ENCODE results near the gene PDE6H. TPM values are rescaled to one million over a fixed set of nuclear protein-coding genes. Genes with fewer than 3 reads are reported as not detected.

PDE6H gene
- not detected for total RNA-seq
- long read RNA-seq, donor 1: 0 reads
- long read RNA-seq, donor 2: 0 reads

DNA sequence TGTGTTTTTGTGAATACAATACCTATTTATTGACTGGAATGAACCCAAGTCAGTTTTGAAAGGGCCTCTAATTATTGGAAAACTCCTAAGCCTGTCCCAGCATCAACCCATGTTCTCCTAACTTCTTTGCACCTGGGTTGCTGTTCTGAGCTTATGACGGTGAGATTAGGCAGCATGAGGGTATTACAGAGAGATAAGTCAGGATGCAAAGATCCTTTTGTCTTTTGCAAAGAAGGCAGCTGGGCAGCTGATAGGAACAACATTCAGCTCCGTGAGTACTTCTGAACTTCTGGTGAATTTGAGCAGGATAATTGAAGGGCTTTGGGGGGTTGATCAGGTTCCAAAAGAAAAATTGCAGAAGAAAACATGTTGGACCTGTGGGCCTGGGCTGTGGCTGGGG lies at the start of gene PDE6H:
TSS of gene PDE6H (plus strand) at position 227 of the 400 bp plus-strand sequence. CDS start 4,971 bp downstream, outside the sequence.
- intact Hi-C loops (cut with DNase I): no loop called here
- DNase-seq (ENCODE audit: low spot score): no peak

DNA sequence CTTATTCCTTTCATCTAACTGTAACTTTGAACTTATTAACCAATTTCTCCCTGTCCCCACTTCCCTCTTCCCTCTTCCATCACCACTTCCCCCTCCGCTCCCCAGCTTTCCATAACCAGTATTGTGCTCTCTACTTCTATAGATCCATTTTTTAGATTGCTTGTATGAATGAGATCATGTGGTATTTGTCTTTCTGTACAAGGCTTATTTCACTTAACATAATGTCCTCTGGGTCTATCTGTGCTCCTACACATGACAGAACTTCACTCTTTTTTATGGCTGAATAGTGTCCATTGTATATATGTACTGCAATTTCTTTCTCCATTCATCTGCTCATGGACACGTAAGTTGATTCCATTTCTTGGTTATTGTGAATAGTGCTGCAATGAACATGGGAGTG lies 48.9 kb upstream of the PDE6H start:
- intact Hi-C loops (cut with DNase I): no loop called here
- no peak for DNase-seq (ENCODE audit: low spot score)

DNA sequence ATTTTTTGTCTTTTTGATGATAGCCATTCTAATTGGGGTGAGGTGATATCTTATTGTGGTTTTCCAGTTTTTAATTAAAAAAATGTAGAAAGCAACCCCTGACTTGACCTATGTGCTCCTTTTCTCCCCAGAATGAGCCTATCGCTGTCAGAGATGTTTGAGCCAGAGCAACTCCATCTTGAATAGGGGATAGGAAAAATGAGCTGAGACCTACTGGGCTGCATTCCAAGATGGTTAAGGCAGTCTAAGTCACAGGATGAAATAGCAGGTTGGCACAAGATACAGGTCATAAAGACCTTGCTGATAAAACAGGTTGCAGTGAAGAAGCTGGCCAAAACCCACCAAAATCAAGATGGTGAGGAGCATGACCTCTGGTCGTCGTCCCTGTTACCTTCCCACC lies 48.3 kb upstream of the PDE6H start:
- DNase-seq (ENCODE audit: low spot score): no peak
- intact Hi-C loops (cut with DNase I): no loop called here

DNA sequence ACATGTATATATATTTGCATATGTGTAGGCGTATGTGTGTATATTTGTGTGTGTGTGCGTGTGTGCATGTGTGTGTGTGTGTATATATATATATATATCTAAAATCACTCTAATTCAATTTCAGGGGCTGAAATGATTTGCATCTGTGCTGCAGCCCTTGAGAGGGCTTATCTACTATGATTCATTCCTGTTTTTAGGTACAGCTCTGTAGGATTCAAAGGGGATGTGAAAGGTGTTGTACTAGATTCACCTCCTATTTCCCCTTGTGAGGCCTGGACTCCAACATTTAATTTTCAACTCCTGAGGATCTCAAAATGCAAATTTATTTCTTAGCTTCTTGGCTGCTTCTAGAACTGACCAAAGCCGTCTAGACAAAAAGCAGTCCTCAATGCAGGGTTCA lies 45.6 kb upstream of the PDE6H start:
- no peak for DNase-seq (ENCODE audit: low spot score)
- intact Hi-C loops (cut with DNase I): no loop called here

DNA sequence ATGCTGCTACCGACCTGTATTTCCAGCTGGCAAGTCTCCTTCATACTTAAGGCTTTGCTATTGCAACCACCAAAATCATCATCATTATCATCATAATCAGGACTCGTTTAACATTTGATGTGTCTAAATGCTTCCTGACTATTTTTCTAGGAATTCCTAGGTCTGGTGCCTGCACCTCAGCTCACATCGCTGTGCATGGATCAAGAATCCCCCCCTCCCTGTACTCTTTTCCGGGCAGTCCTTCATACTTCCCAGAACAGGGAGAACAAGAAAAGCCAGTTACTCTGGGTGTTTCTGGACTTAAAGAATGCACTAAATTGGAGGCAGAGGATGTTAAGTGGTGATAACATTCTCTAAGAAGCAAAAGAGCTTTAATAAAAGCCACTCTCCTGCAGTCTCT lies 43.9 kb upstream of the PDE6H start:
- intact Hi-C loops (cut with DNase I): no loop called here
- DNase-seq (ENCODE audit: low spot score): no peak

DNA sequence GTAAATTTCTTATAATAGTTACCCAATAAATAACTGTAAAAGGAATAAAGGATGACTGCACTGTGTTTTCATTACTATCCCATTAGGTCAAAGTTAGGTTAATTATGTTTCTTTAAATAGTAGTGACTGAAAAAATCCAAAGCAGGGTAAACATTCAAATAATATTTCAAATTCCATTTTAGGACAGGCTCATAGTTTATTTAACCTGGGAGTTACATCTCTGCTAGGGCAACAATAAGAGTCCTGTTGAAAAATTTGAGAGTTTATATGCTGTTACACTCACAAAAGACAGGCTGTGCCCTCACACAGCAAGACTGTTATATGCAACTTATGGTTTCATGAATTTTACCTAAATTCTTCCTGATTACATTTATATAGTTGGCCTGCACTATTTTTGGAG lies 42.5 kb upstream of the PDE6H start:
- no peak for DNase-seq (ENCODE audit: low spot score)
- intact Hi-C loops (cut with DNase I): loop anchor here in 1 of 2 donors (10.0 kb wide), 1 partner anchor 55 kb away; no protein-coding TSS in a partner anchor

DNA sequence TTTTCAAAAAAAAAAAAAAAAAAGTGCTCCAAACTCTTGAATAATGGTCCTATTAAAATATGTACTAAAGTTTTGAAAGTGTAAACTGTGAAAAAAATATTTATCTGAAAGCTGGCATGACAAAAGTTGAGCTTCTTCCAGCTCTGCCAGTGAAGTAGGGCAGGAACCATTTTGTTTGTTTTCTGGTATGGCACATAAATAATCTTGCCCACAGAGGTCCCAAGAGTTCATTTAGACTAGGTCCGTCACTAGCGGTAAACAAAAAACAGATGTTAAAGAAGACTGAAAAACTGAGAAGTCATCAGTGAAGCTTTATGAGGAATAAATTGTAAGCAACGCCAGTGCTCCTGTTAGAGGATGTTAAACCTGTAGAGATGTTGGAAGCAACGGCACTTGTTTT lies 41.5 kb upstream of the PDE6H start:
- intact Hi-C loops (cut with DNase I): loop anchor here in 1 of 2 donors (10.0 kb wide), 1 partner anchor 53 kb away; no protein-coding TSS in a partner anchor
- DNase-seq (ENCODE audit: low spot score): no peak

DNA sequence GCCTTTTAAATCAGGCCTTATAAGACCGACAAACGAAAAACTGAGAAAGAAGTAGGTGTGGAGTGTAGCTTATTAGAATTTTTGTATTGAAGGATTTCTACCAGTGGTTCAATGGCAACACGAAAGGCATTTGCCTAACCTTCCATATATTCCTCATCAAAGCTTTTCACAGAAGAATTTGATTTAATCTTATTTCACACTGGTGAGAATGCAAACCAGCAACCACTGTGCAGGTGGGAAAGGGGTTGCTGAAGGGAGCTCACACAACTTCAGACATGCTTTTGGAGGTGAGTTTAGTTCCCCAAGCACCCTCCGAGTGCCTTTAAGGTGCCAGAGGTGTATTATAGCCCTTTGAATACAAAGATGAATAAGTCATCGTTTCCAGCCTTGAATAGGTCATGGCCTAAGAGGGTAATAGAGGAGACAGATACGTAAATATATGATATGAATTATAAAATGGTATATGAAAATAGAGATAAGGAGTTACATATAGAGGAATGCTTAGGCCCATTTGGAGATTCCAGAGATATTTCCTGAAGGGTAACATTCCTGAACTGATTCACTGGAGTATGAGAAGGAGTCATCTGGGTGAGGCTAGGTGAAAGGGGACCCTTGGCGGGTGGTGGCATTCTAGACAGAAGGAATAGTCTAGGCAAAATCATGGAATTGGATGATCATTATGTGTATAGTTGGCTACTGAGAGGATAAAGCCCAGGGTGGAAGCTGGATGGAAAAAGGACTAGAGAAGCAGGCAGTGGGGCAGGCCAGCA lies 40.9 kb upstream of the PDE6H start:
- no peak for DNase-seq (ENCODE audit: low spot score)
- intact Hi-C loops (cut with DNase I): loop anchor here in 1 of 2 donors (10.0 kb wide), 1 partner anchor 53 kb away; no protein-coding TSS in a partner anchor

DNA sequence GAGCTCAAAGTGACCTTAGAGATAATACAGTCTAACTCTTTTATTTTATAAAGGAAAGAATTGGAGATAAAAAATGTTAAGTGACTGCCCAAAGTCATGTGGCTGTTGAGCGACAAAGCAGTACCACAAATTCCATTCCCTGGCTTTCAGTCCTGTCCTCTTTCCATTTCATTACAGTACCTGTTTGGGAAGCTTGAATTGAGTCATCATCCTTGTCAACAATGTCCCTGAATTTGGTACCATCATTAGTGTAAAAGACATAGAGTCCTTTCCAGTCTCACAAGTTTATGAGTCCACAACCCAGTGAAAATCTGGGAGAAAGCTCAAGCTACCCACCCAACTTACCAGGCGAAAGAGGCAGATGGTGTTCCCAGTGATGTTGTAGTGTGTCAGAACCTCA lies 38.3 kb upstream of the PDE6H start:
- intact Hi-C loops (cut with DNase I): loop anchor here in 1 of 2 donors (10.0 kb wide), 1 partner anchor 50 kb away; no protein-coding TSS in a partner anchor
- DNase-seq (ENCODE audit: low spot score): no peak

DNA sequence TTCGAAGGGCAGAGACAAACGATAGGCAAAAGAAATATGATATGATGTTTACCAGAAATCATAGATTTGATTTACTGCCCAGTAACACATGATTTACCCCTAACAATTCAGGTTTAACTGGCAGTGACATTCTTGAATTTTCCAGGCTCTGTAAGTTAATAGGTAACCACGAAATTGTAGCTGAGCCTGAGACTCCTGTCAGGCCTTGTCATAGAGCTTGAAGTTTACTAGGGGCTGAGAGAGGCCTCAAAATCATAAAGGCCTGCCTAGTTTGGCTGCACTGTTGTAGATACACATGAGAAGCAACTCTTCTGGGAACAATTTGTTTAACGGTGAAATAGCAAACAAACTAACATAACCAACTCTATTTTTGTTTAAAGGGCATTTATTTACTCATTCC lies 37.8 kb upstream of the PDE6H start:
- no peak for DNase-seq (ENCODE audit: low spot score)
- intact Hi-C loops (cut with DNase I): loop anchor here in 1 of 2 donors (10.0 kb wide), 1 partner anchor 50 kb away; no protein-coding TSS in a partner anchor

DNA sequence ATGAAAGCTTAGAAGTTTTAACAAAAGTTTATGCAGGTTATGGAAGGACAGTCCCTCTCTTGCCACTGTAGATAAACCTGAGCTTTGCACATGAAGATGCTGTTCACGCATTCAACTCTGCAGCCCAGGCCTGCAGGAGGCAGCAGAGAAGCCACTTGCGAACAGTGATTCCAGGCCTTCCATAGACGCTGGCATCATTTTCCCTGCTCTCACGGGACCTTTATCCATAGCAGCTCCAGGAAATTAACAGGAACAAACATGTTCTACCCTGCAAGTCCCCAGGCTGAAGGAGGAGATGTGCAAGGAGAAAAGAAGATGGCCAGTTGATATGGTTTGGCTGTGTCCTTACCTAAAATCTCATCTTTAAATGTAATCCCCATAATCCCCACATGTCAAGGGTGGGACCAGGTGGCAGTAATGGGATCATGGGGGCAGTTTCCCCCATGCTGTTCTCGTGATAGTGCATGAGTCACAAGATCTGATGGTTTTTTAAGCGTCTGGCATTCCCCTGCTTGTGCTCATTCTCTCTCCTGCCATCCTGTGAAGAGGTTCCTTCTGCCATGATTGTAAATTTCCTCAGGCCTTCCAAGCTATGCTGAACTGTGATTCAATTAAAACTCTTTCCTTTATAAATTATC lies 36.5 kb upstream of the PDE6H start:
- intact Hi-C loops (cut with DNase I): loop anchor here in 1 of 2 donors (10.0 kb wide), 1 partner anchor 48 kb away; no protein-coding TSS in a partner anchor
- DNase-seq (ENCODE audit: low spot score): no peak

DNA sequence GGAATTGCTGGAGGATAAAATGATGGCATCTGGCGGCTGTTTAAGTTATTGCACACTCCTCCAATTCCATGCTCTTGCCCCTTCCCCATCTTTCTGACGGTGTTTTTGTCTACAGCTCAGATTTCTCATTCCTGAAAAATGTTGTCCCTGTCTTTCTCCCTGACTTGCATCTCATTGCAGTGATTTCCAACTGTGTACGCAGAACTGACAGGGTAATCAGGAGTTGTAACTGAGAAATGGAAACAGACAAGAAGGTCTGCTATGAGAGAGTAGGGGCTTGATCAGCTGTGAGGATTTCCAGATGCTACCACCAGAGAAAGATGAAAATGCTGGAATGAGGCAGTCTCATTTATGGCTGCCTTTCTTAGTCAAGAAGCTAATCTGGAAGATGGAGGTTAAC lies 35.8 kb upstream of the PDE6H start:
- intact Hi-C loops (cut with DNase I): loop anchor here in 1 of 2 donors (10.0 kb wide), 1 partner anchor 48 kb away; no protein-coding TSS in a partner anchor

DNA sequence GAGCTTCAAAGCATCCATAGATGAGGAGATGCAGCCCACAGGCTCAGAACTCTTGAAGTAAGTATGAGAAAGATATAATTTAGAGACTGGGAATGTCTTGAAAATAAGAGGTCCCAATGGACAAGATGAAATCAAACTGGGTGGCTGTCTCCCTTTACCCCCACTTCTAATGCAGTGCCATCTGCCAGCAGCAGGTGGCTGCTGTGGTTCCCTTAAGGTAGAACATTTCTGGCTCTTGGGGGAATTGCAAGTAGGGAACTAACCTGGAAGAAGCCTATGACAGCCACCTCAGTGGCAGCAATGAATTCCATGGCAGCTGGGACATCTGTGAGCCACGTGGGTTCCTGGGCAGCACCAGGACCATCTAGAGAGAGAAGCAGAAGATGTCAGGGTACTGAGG lies 35.2 kb upstream of the PDE6H start:
- intact Hi-C loops (cut with DNase I): loop anchor here in 1 of 2 donors (10.0 kb wide), 1 partner anchor 47 kb away; no protein-coding TSS in a partner anchor
- no peak for DNase-seq (ENCODE audit: low spot score)

More for the DNA sequence above, 35.8 kb upstream of the PDE6H start:
- no peak for DNase-seq (ENCODE audit: low spot score)

DNA sequence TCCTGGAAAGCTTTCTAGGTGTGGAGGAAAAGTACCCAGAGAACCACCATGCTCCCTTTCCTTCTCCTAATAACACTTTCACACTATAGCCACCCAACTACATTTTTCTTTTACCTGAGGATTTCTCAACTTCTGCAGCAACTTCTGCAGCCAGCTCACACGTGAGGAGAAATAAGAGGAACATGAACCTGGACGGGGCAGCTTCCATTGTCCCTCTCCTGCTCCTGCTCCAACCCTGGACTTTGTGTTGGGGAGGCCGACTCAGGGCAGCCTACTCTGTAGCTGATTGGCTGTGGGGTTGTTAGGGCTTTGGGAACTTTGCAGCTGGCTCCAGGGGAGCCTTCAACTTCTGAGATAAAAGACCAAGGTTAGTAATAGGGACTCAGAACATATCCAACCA lies 34.5 kb upstream of the PDE6H start, which contains the start of gene ERP27:
TSS of gene ERP27 (minus strand) at position 237 of the 400 bp plus-strand sequence. CDS start at position 208, 29 bp downstream.
- intact Hi-C loops (cut with DNase I): loop anchor here in 1 of 2 donors (10.0 kb wide), 1 partner anchor 46 kb away; no protein-coding TSS in a partner anchor

DNA sequence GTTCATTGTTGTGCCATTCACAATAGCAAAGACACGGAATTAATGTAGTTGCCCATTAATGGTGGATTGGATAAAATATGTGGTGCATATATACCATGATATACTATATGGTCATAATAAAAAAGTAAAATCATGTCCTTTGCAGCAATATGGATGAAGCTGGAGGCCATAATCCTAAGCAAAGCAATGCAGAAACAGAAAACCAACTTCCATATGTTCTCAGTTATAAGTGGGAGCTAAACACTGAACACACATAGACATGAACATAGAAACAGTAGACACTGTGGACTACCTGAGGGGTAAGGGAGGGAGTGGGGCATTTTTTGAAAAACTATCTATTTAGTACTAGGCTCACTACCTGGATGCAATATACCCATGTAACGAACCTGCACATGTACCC lies 31.5 kb upstream of the PDE6H start:
- intact Hi-C loops (cut with DNase I): no loop called here
- no peak for DNase-seq (ENCODE audit: low spot score)

More for the DNA sequence above, 34.5 kb upstream of the PDE6H start, which contains the start of gene ERP27:
- DNase-seq (ENCODE audit: low spot score): no peak

DNA sequence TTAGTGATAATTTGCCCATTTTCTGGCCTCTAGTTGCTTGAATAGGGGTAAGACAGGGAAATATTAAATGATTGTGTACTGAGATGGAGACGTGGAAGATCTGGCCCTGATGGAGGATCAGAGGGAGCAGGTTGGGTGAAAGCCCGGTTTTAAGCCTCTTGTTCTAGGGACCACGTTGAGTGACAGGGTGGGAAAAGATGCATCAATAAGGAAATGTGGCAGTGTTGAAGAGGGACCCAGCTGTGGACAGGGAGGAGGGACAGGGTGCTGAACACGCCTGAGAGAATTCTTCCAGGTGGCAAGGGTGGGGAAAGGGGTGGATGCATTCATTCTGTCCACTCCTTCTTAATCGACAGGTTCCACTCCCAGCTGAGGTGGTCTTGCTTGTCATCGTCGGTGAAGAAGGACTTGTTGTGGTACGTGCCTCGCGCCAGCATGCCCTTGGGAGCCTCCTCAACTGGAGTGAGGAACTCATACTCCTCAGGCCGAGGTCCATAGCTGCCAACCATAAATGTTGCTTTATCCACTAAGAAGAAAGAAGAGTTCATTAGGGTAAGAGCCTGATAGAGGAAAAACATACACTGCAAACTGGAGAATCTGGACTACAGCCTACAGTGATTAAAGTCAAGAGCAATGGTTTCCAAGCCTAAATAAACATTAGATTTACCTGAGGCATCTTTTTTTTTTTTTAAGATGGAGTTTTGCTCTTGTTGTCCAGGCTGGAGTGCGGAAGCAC lies 30.5 kb upstream of the PDE6H start:
- no peak for DNase-seq (ENCODE audit: low spot score)
- intact Hi-C loops (cut with DNase I): no loop called here

DNA sequence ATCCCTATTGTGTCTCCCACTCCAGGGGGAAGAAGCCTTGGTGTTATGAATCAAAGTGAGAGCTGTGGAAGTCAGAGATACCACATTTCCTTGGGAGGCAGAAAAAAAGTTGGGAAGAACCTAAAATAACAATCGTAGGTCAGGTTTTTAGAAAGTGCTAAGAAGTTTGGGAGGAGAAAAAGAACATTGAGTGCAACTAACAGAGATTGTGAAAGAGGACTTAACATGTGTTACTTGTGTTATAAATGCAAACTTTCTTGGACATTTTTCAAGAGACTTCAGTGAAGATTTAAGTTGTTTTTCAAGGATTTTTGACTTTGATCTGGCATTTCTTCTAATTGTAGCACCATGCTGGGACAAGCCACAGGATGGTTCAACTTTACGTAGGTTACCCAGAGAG lies 26.7 kb upstream of the PDE6H start:
- no peak for DNase-seq (ENCODE audit: low spot score)
- intact Hi-C loops (cut with DNase I): no loop called here

DNA sequence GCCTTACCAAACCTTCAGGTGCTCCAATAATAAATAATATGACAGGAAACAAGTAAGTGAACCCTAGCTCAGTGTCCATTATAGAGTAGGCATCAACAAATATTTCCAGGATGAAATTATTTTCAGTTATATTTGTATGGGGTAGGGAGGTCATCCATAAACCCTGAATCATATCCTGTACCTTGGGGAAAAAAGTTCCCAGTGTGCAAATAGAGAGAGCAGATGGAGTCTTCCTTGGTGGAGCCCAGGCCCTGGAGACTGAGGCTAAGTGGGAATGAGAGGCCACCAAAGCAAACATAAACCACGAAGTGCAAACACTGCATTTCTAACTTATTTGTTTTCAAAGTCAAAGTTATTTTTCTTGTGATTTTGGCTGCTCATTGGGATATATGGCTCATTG lies 26.0 kb upstream of the PDE6H start:
- no peak for DNase-seq (ENCODE audit: low spot score)
- intact Hi-C loops (cut with DNase I): no loop called here

DNA sequence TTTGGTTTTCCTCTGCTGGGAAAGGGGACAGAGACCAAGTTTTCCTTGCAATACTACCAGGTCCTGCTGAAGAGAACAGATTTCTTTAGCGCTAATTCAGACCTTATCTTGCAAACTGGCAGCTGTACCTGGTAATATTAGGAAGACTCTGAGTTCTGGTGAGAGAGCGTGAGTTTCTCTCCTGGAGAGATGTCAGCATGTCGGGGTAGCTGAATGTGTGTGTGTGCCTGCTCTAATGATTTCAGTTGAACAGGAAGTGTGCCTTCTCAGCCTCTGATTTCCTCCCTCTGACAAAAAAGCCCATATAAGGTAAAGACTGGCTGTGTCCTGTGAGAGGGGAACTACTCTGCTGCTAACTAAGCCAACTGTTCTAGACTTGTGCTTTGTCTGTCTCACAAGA lies 24.2 kb upstream of the PDE6H start:
- intact Hi-C loops (cut with DNase I): no loop called here
- DNase-seq (ENCODE audit: low spot score): no peak
